Gastrocnemius medialis (tissue), 4 donors: ENCODE results near the gene RNF121. TPM values are rescaled to one million over a fixed set of nuclear protein-coding genes. Genes with fewer than 3 reads are reported as not detected.

Source experiments
- ATAC-seq, 2 donors: fragments of 150-250 bp; one replicate each; pipeline ENCODE4 v1.9.1; 2016
- DNase-seq, 2 donors: peaks; one replicate each; pipeline ENCODE4 v3.0.0-alpha.2; 2019
- H3K27ac ChIP-seq, 4 donors: fragments of 200-600 bp; sonication (generic); 1 replicate in 1 of 4; 2 replicates in 3 of 4; pipeline ENCODE4 v1.5.1; 2016 to 2018; ENCODE audit warnings: mild to moderate bottlenecking in 2 of 4, moderate library complexity in 1 of 4
- H3K27me3 ChIP-seq, 3 donors: fragments of 200-600 bp; sonication (generic) in 2 of 3; 1 replicate in 1 of 3; 2 replicates in 2 of 3; pipeline versions ENCODE4 v1.5.1 to v1.6.0; 2016 to 2019; ENCODE audit warnings: mild to moderate bottlenecking in 1 of 3, moderate library complexity in 1 of 3
- H3K36me3 ChIP-seq, 2 donors: fragments of 200-600 bp; sonication (generic) in 1 of 2; one replicate each; pipeline ENCODE4 v1.5.1; 2017 to 2018
- H3K4me1 ChIP-seq, 2 donors: fragments of 200-600 bp; sonication (generic) in 1 of 2; one replicate each; pipeline ENCODE4 v1.5.1; 2016 to 2017; ENCODE audit warnings: mild to moderate bottlenecking in 2 of 2
- H3K4me3 ChIP-seq, 4 donors: fragments of 200-600 bp; sonication (generic) in 3 of 4; 1 replicate in 1 of 4; 2 replicates in 3 of 4; pipeline ENCODE4 v1.5.1; 2016 to 2019; ENCODE audit warnings: mild to moderate bottlenecking in 2 of 4
- H3K9me3 ChIP-seq, 3 donors: fragments of 200-600 bp; sonication (generic) in 2 of 3; 1 replicate in 1 of 3; 2 replicates in 2 of 3; pipeline ENCODE4 v1.5.1; 2016 to 2019
- POLR2A ChIP-seq, 2 donors: fragments of 450-650 bp; IDR thresholded peaks; one replicate each; pipeline ENCODE4 v1.6.1; 2017; ENCODE audit warnings: antibody characterized with exemption in 2 of 2, mild to moderate bottlenecking in 2 of 2, moderate library complexity in 2 of 2
- in situ Hi-C, 4 donors: fragments of 200-750 bp; cut with MboI; loops; one replicate each; pipeline versions ENCODE4 v1.15.0 to v1.8.0; 2017; ENCODE audit warnings: low sequenced_read_pairs in 4 of 4
- intact Hi-C: fragments of 100-400 bp; cut with DNase I; formaldehyde crosslinking; loops from one replicate; pipeline ENCODE4 v1.15.1; 2023; ENCODE audit warnings: low total_unique reads
- total RNA-seq, 4 donors: library from RNA; depleted of rRNA; stranded (reverse); fragments of >200 nt; gene quantifications; one replicate each; pipeline versions ENCODE4 v1.1.0 to v1.2.3, GENCODE V29; 2016
- TF ChIP-seq, protein P1 (sequence below), 5 experiments: fragments of 450-650 bp in 3 of 5; fragments of 200-600 bp in 2 of 5; sonication (generic) in 2 of 5; IDR thresholded peaks in 4 of 5; conservative IDR thresholded peaks in 1 of 5; 1 replicate in 4 of 5; 2 replicates in 1 of 5; pipeline ENCODE4 v1.5.1; 2016 to 2019; ENCODE audit warnings: antibody characterized with exemption in 5 of 5, mild to moderate bottlenecking in 3 of 5, moderate library complexity in 3 of 5

Gene RNF121
- total RNA-seq, 4 donors from 2014 or later, result 25.0 to 35.5 (median 26.7) TPM

DNA sequence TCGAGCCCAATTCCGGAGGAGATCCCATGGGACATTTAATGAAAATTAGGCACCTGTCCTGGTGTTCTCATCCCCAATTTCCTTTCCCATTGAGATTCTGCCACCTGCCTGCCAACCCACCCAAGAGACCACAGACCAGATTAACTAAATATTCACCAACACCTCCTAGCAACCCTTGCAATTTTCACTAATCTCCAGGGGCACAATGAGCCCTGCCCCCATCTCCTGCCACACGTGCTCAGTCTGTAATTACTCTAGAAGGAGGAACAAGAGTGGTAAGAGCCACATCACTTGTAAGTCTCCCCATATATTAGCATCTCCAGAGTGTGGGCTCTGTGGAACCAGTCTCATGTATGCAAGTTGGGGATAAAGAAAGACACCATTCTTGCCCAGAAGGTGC, 107.8 kb downstream of the RNF121 start:
- in situ Hi-C loops (loop anchor here in 1 of 4 donors (5.0 kb wide), 1 partner anchor 41 kb away; no protein-coding TSS in a partner anchor), intact Hi-C loops (no loop called here)
- Histone ChIP-seq H3K4me1 (peaks cover 44 to 60% of the 10 kb centered on the region in 2 donors), H3K36me3 (peaks cover 0 to 38% of the 10 kb centered on the region in 2 donors), H3K27me3 (no peaks in the 10 kb centered on the region), H3K27ac (peak overlapping the region in 3 of 4 donors; percentile 49 to 97 (median 87)), H3K9me3 (no peaks in the 10 kb centered on the region), H3K4me3 (peak overlapping the region in 1 of 4 donors; percentile 20)
- DNase-seq (no peak), ATAC-seq (no peak)
- TF ChIP-seq, protein P1, sequence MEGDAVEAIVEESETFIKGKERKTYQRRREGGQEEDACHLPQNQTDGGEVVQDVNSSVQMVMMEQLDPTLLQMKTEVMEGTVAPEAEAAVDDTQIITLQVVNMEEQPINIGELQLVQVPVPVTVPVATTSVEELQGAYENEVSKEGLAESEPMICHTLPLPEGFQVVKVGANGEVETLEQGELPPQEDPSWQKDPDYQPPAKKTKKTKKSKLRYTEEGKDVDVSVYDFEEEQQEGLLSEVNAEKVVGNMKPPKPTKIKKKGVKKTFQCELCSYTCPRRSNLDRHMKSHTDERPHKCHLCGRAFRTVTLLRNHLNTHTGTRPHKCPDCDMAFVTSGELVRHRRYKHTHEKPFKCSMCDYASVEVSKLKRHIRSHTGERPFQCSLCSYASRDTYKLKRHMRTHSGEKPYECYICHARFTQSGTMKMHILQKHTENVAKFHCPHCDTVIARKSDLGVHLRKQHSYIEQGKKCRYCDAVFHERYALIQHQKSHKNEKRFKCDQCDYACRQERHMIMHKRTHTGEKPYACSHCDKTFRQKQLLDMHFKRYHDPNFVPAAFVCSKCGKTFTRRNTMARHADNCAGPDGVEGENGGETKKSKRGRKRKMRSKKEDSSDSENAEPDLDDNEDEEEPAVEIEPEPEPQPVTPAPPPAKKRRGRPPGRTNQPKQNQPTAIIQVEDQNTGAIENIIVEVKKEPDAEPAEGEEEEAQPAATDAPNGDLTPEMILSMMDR (IDR thresholded peaks at IDR 0.05 in 4 of 5, conservative IDR thresholded peaks at IDR 0.05 in 1 of 5), result no peak
- TF ChIP-seq POLR2A (IDR thresholded peaks at IDR 0.05), result no peak

DNA sequence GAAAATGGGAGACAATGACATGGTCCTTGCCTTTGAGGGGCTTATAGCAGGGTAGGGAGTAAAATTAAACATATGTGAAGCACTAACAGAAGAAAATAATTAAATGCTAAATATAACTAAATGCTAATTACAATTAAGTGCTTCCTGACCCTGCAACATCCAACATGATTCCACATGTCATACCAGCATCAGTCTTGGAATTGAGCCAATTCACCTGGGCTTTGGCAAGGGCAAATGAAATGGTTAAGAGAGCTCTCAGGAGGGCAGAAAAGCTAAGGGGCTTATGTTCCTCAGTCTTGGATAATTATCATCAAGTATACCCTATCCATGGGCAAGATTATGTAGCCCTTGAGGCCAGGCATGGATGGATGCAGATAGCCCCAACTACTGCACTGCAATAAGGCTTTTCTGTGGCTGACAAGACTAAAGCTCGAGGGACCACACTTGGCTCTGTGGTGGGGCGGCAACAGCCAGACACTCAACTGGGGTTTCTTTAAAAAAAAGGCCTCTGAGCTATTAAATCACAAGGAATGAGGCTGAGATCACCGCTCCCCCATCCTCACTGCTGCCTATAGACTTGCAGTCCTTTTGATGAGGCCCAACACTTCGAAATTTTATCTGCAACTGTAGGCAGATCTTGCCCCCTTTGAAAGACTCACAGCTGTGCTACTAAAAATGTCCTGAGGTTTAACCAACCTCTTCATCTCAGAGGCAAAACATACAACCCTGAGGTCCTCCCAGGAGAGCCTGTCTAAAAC, 108.9 kb downstream of the RNF121 start:
- DNase-seq, result peak in 1 of 2 donors; percentile 33
- peak overlapping the region; percentile 57 to 83 (median 70) for H3K4me3 ChIP-seq
- intact Hi-C loops, result loop anchor here (1.0 kb wide), 2 partner anchors 75 to 186 kb away; partner anchors contain the start of gene ANAPC15
- TF ChIP-seq POLR2A (IDR thresholded peaks at IDR 0.05), result no peak
- TF ChIP-seq, protein P1 (IDR thresholded peaks at IDR 0.05 in 4 of 5, conservative IDR thresholded peaks at IDR 0.05 in 1 of 5), result no peak
- H3K36me3 ChIP-seq, result peaks cover 0 to 31% of the 10 kb centered on the region in 2 donors
- H3K27ac ChIP-seq, result peak overlapping the region; percentile 87 to 97 (median 97)
- peaks cover 52 to 55% of the 10 kb centered on the region in 2 donors for H3K4me1 ChIP-seq
- in situ Hi-C loops, result loop anchor here in 1 of 4 donors (5.0 kb wide), 1 partner anchor 40 kb away; no protein-coding TSS in a partner anchor
- H3K9me3 ChIP-seq, result no peaks in the 10 kb centered on the region
- ATAC-seq, result no peak
- no peaks in the 10 kb centered on the region for H3K27me3 ChIP-seq

DNA sequence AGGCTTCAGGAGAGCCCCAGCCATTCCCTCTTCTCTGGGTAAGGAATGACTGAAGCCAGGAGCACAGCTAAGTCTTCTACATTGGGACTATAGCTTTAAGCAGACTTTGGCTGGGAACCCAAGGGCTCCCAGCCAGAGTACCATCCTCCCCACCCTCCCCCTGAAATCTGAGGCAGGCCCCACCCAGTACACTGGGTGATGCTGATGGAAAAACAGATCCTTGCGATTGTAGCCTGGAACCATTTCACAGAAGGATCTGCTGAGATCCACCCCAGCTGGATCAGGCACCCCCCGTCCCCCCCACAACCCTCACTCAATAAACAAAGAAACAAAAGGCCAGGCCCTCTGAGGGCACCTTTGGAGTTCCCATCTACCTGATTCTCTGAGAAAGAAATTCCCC, 109.6 kb downstream of the RNF121 start:
- no peaks in the 10 kb centered on the region for H3K27me3 ChIP-seq
- H3K4me3 ChIP-seq, result peak overlapping the region; percentile 57 to 83 (median 70)
- peaks cover 0 to 25% of the 10 kb centered on the region in 2 donors for H3K36me3 ChIP-seq
- peak; percentile 78 to 82 for TF ChIP-seq POLR2A (IDR thresholded peaks at IDR 0.05)
- TF ChIP-seq, protein P1 (IDR thresholded peaks at IDR 0.05 in 4 of 5, conservative IDR thresholded peaks at IDR 0.05 in 1 of 5), result no peak
- peak overlapping the region; percentile 87 to 97 (median 97) for H3K27ac ChIP-seq
- DNase-seq (peak; percentile 79 to 85), ATAC-seq (peak; percentile 55 to 60)
- H3K9me3 ChIP-seq, result no peaks in the 10 kb centered on the region
- peaks cover 49 to 53% of the 10 kb centered on the region in 2 donors for H3K4me1 ChIP-seq
- in situ Hi-C loops, result loop anchor here in 1 of 4 donors (5.0 kb wide), 1 partner anchor 39 kb away; no protein-coding TSS in a partner anchor
- intact Hi-C loops, result loop anchor here (1.0 kb wide), 2 partner anchors 74 to 185 kb away; partner anchors contain the start of gene ANAPC15

DNA sequence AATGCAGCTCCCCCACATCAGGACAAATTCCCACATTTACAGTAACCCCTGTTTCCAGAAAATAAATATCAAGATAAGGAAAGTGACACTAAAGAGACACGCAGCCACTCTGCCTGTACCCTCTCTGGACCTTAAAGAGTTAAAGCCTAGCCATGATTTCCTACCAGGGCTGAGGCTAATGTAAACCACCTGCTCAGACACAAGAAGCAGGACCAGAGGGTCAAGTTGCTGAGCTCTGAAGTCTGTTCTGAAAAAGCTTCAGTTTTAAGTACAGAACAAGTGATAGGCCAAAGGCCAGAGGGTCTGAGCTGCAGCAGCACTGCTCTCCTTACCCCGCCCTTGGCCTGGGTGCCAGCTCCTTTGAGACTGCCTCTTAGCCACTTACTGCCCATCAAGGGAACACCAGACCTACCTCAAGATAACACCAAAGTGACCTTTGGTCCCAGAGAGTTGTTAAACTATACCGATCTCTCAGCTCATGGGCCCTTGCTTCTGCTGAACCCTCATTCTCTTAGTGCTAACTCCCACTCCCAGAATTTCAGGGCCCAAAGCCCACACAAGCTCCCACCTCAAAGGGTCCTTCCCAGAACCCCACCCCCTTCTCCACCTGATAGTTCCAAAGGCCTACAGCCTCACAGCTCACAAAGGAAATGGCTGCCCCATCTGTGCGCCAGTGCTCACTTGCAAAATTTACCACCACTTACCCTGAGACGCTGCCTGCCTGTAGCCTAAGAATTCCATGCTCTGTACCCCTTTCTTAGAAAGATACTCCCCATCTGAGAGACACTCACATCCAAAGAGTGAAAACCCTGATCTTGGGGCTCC, 110.4 kb downstream of the RNF121 start:
- no peaks in the 10 kb centered on the region for H3K9me3 ChIP-seq
- in situ Hi-C loops (loop anchor here in 1 of 4 donors (5.0 kb wide), 1 partner anchor 38 kb away; no protein-coding TSS in a partner anchor), intact Hi-C loops (no loop called here)
- H3K27ac ChIP-seq, result peak overlapping the region; percentile 87 to 97 (median 97)
- DNase-seq (peak in 1 of 2 donors; percentile 40), ATAC-seq (peak; percentile 2 to 3)
- peaks cover 45 to 53% of the 10 kb centered on the region in 2 donors for H3K4me1 ChIP-seq
- TF ChIP-seq, protein P1 (IDR thresholded peaks at IDR 0.05 in 4 of 5, conservative IDR thresholded peaks at IDR 0.05 in 1 of 5), result no peak
- TF ChIP-seq POLR2A (IDR thresholded peaks at IDR 0.05), result no peak
- H3K27me3 ChIP-seq, result no peaks in the 10 kb centered on the region
- peaks cover 0 to 18% of the 10 kb centered on the region in 2 donors for H3K36me3 ChIP-seq
- peak overlapping the region; percentile 57 to 83 (median 70) for H3K4me3 ChIP-seq
